M059J (cell line): Measurements from ENCODE around the gene AP3B2. TPM values are rescaled to one million over a fixed set of nuclear protein-coding genes. Genes with fewer than 3 reads are reported as not detected.
"Not testable (repeated sequence)": the region's sequence is repeated elsewhere in the genome, so short reads cannot be mapped to it uniquely, and the experiment has no call there.

Experiments used
- DNase-seq: peaks from one replicate; pipeline ENCODE4 v3.0.0-alpha.2; 2012; ENCODE audit warnings: low read depth
- total RNA-seq: library from RNA; depleted of rRNA; stranded (reverse); fragments of >200 nt; shearing (Covaris generic); gene quantifications from 2 replicates; pipeline ENCODE4 v1.2.3, GENCODE V29; 2014; rRNA removed

The AP3B2 gene
- 0.12 TPM in 1 of 2 replicates, not detected in the other for total RNA-seq

- peak; percentile 58 for DNase-seq
Measured at GRCh38 chr15:82709421-82710207, at the start of gene AP3B2. Gene AP3B2, minus strand, starts transcription at chr15:82709875. Its CDS starts 169 bp downstream, at chr15:82709706.

GRCh38 chr15:82751308-82751707 is 41.6 kb upstream of the AP3B2 start:
- DNase-seq: no peak

- peak; percentile 19 for DNase-seq
Measured at GRCh38 chr15:82750831-82751180, 41.1 kb upstream of the AP3B2 start.

- DNase-seq: peak; percentile 94
Measured at GRCh38 chr15:82749951-82750830, 40.5 kb upstream of the AP3B2 start.

- no peak for DNase-seq
Measured at GRCh38 chr15:82748315-82748714, 38.6 kb upstream of the AP3B2 start.

- DNase-seq: no peak
Measured at GRCh38 chr15:82743810-82744209, 34.1 kb upstream of the AP3B2 start.

GRCh38 chr15:82742134-82742533 is 32.5 kb upstream of the AP3B2 start:
- no peak for DNase-seq

- DNase-seq: peak; percentile 25
Measured at GRCh38 chr15:82739086-82739485, 29.4 kb upstream of the AP3B2 start.

GRCh38 chr15:82737975-82738374 is 28.3 kb upstream of the AP3B2 start:
- DNase-seq: peak; percentile 20

- DNase-seq: no peak
Measured at GRCh38 chr15:82731527-82731926, 21.9 kb upstream of the AP3B2 start.

GRCh38 chr15:82730022-82730530 is 20.4 kb upstream of the AP3B2 start:
- DNase-seq: no peak

- no peak for DNase-seq
Measured at GRCh38 chr15:82726816-82727215, 17.1 kb upstream of the AP3B2 start.

GRCh38 chr15:82715003-82715402 is 5.3 kb upstream of the AP3B2 start:
- DNase-seq: no peak

GRCh38 chr15:82714016-82714415 is 4.3 kb upstream of the AP3B2 start:
- DNase-seq: peak; percentile 5

- no peak for DNase-seq
Measured at GRCh38 chr15:82712036-82712435, 2.4 kb upstream of the AP3B2 start.

GRCh38 chr15:82710926-82711490 is 1.3 kb upstream of the AP3B2 start:
- DNase-seq: no peak

- DNase-seq: no peak
Measured at GRCh38 chr15:82710208-82710555, 507 bp upstream of the AP3B2 start.

GRCh38 chr15:82709081-82709420 is 624 bp downstream of the AP3B2 start:
- DNase-seq: peak; percentile 13

- not testable (repeated sequence) for DNase-seq
Measured at GRCh38 chr15:82705856-82706255, 3.8 kb downstream of the AP3B2 start.

GRCh38 chr15:82699726-82700125 is 9.9 kb downstream of the AP3B2 start:
- DNase-seq: peak; percentile 5

GRCh38 chr15:82698711-82699345 is 10.8 kb downstream of the AP3B2 start:
- DNase-seq: no peak
